Lower leg skin (tissue), 4 donors: ENCODE measurements around the gene ZC3H4. TPM values are rescaled to one million over a fixed set of nuclear protein-coding genes. Genes with fewer than 3 reads are reported as not detected.

Experiments used
- DNase-seq, 2 donors: peaks; one replicate each; pipeline ENCODE4 v3.0.0-alpha.2; 2019; ENCODE audit warnings: low spot score in 2 of 2
- H3K4me3 ChIP-seq: fragments of 200-600 bp; sonication (generic); 2 replicates; pipeline ENCODE4 v1.5.1; 2017; ENCODE audit warnings: mild to moderate bottlenecking, low read depth; ENCODE audit not compliant: poor library complexity, severe bottlenecking
- POLR2A ChIP-seq, 2 donors: fragments of 450-650 bp; IDR thresholded peaks; one replicate each; pipeline ENCODE4 v1.6.1; 2016 to 2017; ENCODE audit warnings: antibody characterized with exemption in 2 of 2, mild to moderate bottlenecking in 1 of 2, moderate library complexity in 1 of 2
- WGBS, 2 donors: methylation state at CpG; one replicate each; pipeline ENCODE4 v1.1.5; 2018; 5-methylcytosine and 5-hydroxymethylcytosine counted together
- intact Hi-C: fragments of 100-400 bp; cut with DNase I; formaldehyde crosslinking; loops from one replicate; pipeline ENCODE4 v1.15.0; 2023; ENCODE audit warnings: low total_unique reads
- total RNA-seq, 4 donors: library from RNA; depleted of rRNA; stranded (reverse); fragments of >200 nt; gene quantifications; one replicate each; pipeline ENCODE4 v1.1.0, GENCODE V29; 2016
- TF ChIP-seq, protein P1 (sequence below), 3 donors: fragments of 450-650 bp; IDR thresholded peaks; one replicate each; pipeline ENCODE4 v1.5.1; 2016; ENCODE audit warnings: antibody characterized with exemption in 3 of 3, mild to moderate bottlenecking in 3 of 3, moderate library complexity in 2 of 3

Gene ZC3H4
- total RNA-seq, 4 donors from 2014 or later = 21.8 to 29.5 (median 27.6) TPM

DNA sequence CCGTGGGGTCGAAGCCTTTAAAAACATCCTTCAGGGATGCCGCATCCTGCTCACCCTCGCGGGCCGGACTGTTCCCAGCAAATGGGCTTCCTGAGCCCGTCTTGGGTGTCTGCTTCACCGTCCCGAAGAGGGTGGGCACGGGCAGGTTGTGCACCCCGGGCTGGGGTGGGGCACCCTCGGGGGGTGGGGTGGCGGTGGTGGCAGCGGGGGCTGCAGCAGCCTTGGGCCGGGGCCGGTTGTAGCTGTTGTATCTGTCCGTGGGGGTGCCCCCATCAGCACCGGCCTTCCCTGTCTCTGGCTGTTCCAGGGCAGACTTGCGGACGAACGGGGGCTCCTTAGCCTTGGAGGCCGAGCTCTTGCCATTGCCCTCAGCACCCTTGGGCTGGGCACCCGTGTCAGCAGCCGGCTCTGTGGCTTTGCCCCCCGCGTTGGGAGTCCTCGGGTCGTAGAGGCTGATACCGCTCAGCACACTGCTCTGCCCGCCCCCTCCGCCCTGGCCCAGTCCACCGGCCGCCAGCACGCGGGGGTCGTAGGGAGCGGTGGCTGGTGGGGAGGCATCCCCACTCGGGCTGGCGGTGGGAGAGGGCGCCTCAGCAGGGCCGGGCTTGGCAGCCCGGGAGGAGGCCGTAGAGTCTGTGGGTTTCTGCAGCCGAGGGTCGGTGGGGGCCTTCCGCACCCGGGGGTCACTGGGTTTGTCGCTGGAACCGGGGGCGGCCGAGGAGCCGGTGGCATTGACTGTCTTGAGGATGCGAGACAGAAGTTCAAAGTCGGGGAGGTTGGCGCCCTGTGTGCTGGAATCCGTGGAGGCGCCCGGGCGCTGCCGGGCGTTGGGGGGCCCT lies 47.0 kb downstream of the ZC3H4 start:
- intact Hi-C loops = no loop called here
- WGBS, 2 donors = 92 to 93% methylated on average over 55 to 58 of the region's 61 CpGs
- no peak for TF ChIP-seq POLR2A (IDR thresholded peaks at IDR 0.05)
- TF ChIP-seq, protein P1, sequence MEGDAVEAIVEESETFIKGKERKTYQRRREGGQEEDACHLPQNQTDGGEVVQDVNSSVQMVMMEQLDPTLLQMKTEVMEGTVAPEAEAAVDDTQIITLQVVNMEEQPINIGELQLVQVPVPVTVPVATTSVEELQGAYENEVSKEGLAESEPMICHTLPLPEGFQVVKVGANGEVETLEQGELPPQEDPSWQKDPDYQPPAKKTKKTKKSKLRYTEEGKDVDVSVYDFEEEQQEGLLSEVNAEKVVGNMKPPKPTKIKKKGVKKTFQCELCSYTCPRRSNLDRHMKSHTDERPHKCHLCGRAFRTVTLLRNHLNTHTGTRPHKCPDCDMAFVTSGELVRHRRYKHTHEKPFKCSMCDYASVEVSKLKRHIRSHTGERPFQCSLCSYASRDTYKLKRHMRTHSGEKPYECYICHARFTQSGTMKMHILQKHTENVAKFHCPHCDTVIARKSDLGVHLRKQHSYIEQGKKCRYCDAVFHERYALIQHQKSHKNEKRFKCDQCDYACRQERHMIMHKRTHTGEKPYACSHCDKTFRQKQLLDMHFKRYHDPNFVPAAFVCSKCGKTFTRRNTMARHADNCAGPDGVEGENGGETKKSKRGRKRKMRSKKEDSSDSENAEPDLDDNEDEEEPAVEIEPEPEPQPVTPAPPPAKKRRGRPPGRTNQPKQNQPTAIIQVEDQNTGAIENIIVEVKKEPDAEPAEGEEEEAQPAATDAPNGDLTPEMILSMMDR (IDR thresholded peaks at IDR 0.05) = no peak
- DNase-seq = no peak
- no peak overlapping the region for H3K4me3 ChIP-seq

DNA sequence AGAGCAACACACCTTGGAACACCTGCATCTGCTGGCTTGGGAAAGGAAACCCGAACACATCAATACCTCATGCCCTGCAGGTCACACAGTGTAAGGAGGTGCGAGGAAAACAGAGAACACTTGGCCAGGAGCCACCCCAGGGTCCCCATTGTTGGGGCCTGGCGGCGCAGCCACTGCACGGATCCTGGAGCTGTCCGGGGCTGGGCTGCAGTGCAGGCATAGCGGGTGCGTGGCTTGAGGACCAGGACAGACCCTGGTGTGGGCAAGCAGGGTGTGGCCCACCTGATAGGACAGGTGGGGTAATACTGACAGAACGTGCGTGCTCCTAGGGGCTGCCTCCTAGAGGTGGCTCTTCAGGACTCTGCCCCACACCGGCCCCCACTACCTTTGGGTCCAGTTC lies 48.3 kb downstream of the ZC3H4 start:
- TF ChIP-seq POLR2A (IDR thresholded peaks at IDR 0.05) = no peak
- TF ChIP-seq, protein P1 (IDR thresholded peaks at IDR 0.05) = no peak
- DNase-seq = no peak
- intact Hi-C loops = no loop called here
- H3K4me3 ChIP-seq = no peak overlapping the region
- 80 to 85% methylated on average over 11 of the region's 11 CpGs for WGBS, 2 donors

DNA sequence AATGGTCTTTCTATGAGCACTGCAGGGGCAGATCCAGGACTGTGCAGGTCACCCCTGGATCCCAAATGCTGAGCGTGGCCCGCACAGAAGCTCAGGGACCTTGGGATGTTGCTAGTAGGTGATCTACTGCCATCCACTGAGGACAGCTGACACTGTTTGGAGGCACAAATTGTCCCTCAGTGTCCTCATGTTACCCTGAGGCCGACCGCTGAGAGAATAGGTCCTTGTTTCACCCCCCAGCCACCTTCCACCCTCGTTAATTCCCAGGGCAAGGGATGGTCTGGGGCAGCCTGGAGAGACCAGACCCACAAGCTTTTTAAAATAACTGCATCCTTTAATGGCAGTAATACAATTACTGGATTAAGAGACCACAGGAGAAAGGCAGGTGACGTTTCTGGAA lies 49.7 kb downstream of the ZC3H4 start:
- no peak for TF ChIP-seq POLR2A (IDR thresholded peaks at IDR 0.05)
- TF ChIP-seq, protein P1 (IDR thresholded peaks at IDR 0.05) = no peak
- WGBS, 2 donors = 90% methylated on average over 6 of the region's 6 CpGs
- no peak overlapping the region for H3K4me3 ChIP-seq
- intact Hi-C loops = no loop called here
- no peak for DNase-seq

DNA sequence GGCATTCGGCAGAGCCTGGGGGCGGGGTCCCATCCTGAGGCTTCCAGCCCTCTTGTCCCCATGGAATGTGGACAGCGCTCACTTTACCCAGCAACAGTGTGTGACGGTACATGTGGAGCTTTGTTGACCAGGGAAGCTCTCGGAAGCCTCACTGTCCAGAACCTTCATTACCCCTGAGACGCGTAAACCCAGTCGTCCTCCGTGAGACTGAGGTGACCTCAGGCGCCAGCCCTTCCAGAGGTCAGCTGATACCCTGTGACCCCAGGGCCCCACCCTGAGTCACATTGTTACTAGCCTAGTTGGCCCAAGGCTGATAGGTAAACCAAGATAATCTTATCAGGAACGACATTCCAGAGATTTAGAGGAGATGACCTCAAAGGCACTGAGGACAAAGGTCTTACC lies 55.0 kb downstream of the ZC3H4 start:
- no peak overlapping the region for H3K4me3 ChIP-seq
- TF ChIP-seq POLR2A (IDR thresholded peaks at IDR 0.05) = no peak
- TF ChIP-seq, protein P1 (IDR thresholded peaks at IDR 0.05) = no peak
- WGBS, 2 donors = 81 to 82% methylated on average over 9 to 11 of the region's 11 CpGs
- intact Hi-C loops = no loop called here
- no peak for DNase-seq

DNA sequence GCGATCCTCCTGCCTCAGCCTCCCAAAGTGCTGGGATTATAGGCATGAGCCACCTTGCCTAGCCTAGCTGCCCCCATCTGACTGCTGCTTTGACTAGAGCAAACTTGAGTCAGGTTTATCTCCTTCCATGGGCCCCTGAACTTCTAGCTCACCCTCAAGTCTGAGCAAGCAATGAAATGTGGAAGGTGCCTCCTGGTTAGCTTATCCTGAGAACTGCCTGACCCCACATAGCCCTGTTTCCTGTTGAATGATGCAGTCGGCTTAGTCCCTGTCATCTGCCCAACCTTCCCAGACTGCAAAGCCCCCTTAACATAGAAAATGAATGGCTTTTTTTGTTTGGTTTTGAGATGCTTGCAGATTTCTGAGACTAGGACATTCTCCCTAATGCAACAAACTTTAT lies 56.2 kb downstream of the ZC3H4 start:
- DNase-seq = no peak
- no peak for TF ChIP-seq POLR2A (IDR thresholded peaks at IDR 0.05)
- TF ChIP-seq, protein P1 (IDR thresholded peaks at IDR 0.05) = no peak

More for the DNA sequence above, 56.2 kb downstream of the ZC3H4 start:
- intact Hi-C loops = no loop called here
- H3K4me3 ChIP-seq = no peak overlapping the region
- 66 to 67% methylated on average over 2 of the region's 2 CpGs for WGBS, 2 donors
